Measurements from ENCODE around the gene SLC12A8. TPM values are rescaled to one million over a fixed set of nuclear protein-coding genes. Genes with fewer than 3 reads are reported as not detected.

Gene SLC12A8
- total and polyA plus RNA-seq, 2 donors (not counting 1 experiment from before 2014, with no cell fraction given): 0.57 to 1.1 TPM

- H3K36me3 ChIP-seq (replicated peaks in 1 of 2; ENCODE audit: control extremely low read depth in 1 of 2, control insufficient read depth in 1 of 2, extremely low read depth in 1 of 2, insufficient read depth in 2 of 2, low read length in 1 of 2): no peaks in the 10 kb centered on the region
- no peaks in the 10 kb centered on the region for H3K9me3 Mint-ChIP-seq (ENCODE audit: insufficient read depth)
- H3K79me2 ChIP-seq (ENCODE audit: control insufficient read depth, insufficient read depth, low read length): no peaks in the 10 kb centered on the region
- no peak overlapping the region for H3K4me3 ChIP-seq (ENCODE audit: control extremely low read depth in 1 of 5, extremely low read depth in 1 of 5, insufficient read depth in 1 of 5, low read depth in 2 of 5, low read length in 4 of 5)
- H4K20me1 ChIP-seq (ENCODE audit: control insufficient read depth, insufficient read depth, low read length, poor library complexity, severe bottlenecking): no peaks in the 10 kb centered on the region
- intact Hi-C loops (cut with micrococcal nuclease): loop anchor here (5.0 to 10.0 kb wide), 2 partner anchors 89 to 536 kb away; partner anchors contain the start of gene OSBPL11
- H3K27ac Mint-ChIP-seq: no peak overlapping the region
- H3K27ac ChIP-seq (ENCODE audit: low read length in 2 of 2): no peak overlapping the region
- no peak for ATAC-seq (ENCODE audit: low read depth)
- DNase-seq: no peak
- no peak overlapping the region for H3K4me3 Mint-ChIP-seq
- H3K4me1 ChIP-seq (ENCODE audit: control insufficient read depth in 2 of 2, insufficient read depth in 2 of 2, low read length in 2 of 2): peaks cover 9 to 21% of the 10 kb centered on the region in 2 donors
- WGBS (ENCODE audit: insufficient coverage): 100% methylated on average over 2 of the region's 3 CpGs
- H3K27me3 Mint-ChIP-seq: peaks cover 28% of the 10 kb centered on the region
- H3K4me2 ChIP-seq (replicated peaks; ENCODE audit: low read depth, low read length, poor library complexity, severe bottlenecking): no peak overlapping the region
- H3K4me1 Mint-ChIP-seq: peaks cover 17% of the 10 kb centered on the region
- no peak overlapping the region for H2AFZ ChIP-seq (ENCODE audit: insufficient read depth, low read depth, low read length, poor library complexity, severe bottlenecking)
- TF ChIP-seq EZH2 (IDR thresholded peaks at IDR 0.05; ENCODE audit: borderline replicate concordance, insufficient read depth, low read depth, low read length, poor library complexity, severe bottlenecking): no peak
- TF ChIP-seq CTCF (IDR thresholded peaks at IDR 0.05): no peak
- POLR2A ChIA-PET: no interaction called here
- H3K9ac ChIP-seq (ENCODE audit: low read length): no peak overlapping the region
- CTCF ChIA-PET: interaction anchor here (1.6 kb wide), 1 partner anchor 14 kb away, joined by 4 read pairs; no protein-coding TSS in a partner anchor
- peaks cover 0 to 13% (median 3%) of the 10 kb centered on the region in 4 experiments for H3K27me3 ChIP-seq (replicated peaks in 1 of 4; ENCODE audit: control extremely low read depth in 1 of 4, control insufficient read depth in 3 of 4, insufficient read depth in 4 of 4, low read length in 3 of 4)
- no peaks in the 10 kb centered on the region for H3K9me3 ChIP-seq (ENCODE audit: control extremely low read depth in 1 of 3, control insufficient read depth in 2 of 3, insufficient read depth in 1 of 3, low read length in 2 of 3)
Measured at GRCh38 chr3:125058529-125058928, 154.0 kb downstream of the SLC12A8 start.

GRCh38 chr3:125057186-125057850 is 155.2 kb downstream of the SLC12A8 start:
- CTCF ChIA-PET: interaction anchor here (1.6 kb wide), 1 partner anchor 15 kb away, joined by 4 read pairs; no protein-coding TSS in a partner anchor
- Histone ChIP-seq H3K9ac (ENCODE audit: low read length) (no peak overlapping the region), H3K4me3 (ENCODE audit: control extremely low read depth in 1 of 5, extremely low read depth in 1 of 5, insufficient read depth in 1 of 5, low read depth in 2 of 5, low read length in 4 of 5) (no peak overlapping the region), H3K79me2 (ENCODE audit: control insufficient read depth, insufficient read depth, low read length) (no peaks in the 10 kb centered on the region), H2AFZ (ENCODE audit: insufficient read depth, low read depth, low read length, poor library complexity, severe bottlenecking) (no peak overlapping the region), H3K4me2 (replicated peaks; ENCODE audit: low read depth, low read length, poor library complexity, severe bottlenecking) (no peak overlapping the region), H3K9me3 (ENCODE audit: control extremely low read depth in 1 of 3, control insufficient read depth in 2 of 3, insufficient read depth in 1 of 3, low read length in 2 of 3) (no peaks in the 10 kb centered on the region), H3K4me1 (ENCODE audit: control insufficient read depth in 2 of 2, insufficient read depth in 2 of 2, low read length in 2 of 2) (peaks cover 20 to 33% of the 10 kb centered on the region in 2 donors), H3K27me3 (replicated peaks in 1 of 4; ENCODE audit: control extremely low read depth in 1 of 4, control insufficient read depth in 3 of 4, insufficient read depth in 4 of 4, low read length in 3 of 4) (peaks cover 0 to 6% (median 2%) of the 10 kb centered on the region in 4 experiments), H4K20me1 (ENCODE audit: control insufficient read depth, insufficient read depth, low read length, poor library complexity, severe bottlenecking) (no peaks in the 10 kb centered on the region), H3K36me3 (replicated peaks in 1 of 2; ENCODE audit: control extremely low read depth in 1 of 2, control insufficient read depth in 1 of 2, extremely low read depth in 1 of 2, insufficient read depth in 2 of 2, low read length in 1 of 2) (no peaks in the 10 kb centered on the region), H3K27ac (ENCODE audit: low read length in 2 of 2) (no peak overlapping the region)
- H3K27me3 Mint-ChIP-seq: peaks cover 23% of the 10 kb centered on the region
- no peak overlapping the region for H3K27ac Mint-ChIP-seq
- no peaks in the 10 kb centered on the region for H3K9me3 Mint-ChIP-seq (ENCODE audit: insufficient read depth)
- ATAC-seq (ENCODE audit: low read depth) (no peak), DNase-seq (no peak)
- intact Hi-C loops (cut with micrococcal nuclease): loop anchor here (5.0 to 10.0 kb wide), 2 partner anchors 90 to 537 kb away; partner anchors contain the start of gene OSBPL11
- WGBS (ENCODE audit: insufficient coverage): 100% methylated on average over 1 of the region's 3 CpGs
- H3K4me1 Mint-ChIP-seq: peaks cover 29% of the 10 kb centered on the region
- POLR2A ChIA-PET: no interaction called here
- H3K4me3 Mint-ChIP-seq: peak overlapping the region; percentile 70
- TF ChIP-seq EZH2 (IDR thresholded peaks at IDR 0.05; ENCODE audit: borderline replicate concordance, insufficient read depth, low read depth, low read length, poor library complexity, severe bottlenecking) (no peak), CTCF (IDR thresholded peaks at IDR 0.05) (no peak)

Measured in B cell (primary cell).